Medulla oblongata (tissue), 1 donor: ENCODE results near the gene SLC9A3.

Experiments used
- DNase-seq: peaks from one replicate; pipeline ENCODE4 v3.0.0-alpha.2; 2015; ENCODE audit errors: extremely low spot score

Gene SLC9A3

DNA sequence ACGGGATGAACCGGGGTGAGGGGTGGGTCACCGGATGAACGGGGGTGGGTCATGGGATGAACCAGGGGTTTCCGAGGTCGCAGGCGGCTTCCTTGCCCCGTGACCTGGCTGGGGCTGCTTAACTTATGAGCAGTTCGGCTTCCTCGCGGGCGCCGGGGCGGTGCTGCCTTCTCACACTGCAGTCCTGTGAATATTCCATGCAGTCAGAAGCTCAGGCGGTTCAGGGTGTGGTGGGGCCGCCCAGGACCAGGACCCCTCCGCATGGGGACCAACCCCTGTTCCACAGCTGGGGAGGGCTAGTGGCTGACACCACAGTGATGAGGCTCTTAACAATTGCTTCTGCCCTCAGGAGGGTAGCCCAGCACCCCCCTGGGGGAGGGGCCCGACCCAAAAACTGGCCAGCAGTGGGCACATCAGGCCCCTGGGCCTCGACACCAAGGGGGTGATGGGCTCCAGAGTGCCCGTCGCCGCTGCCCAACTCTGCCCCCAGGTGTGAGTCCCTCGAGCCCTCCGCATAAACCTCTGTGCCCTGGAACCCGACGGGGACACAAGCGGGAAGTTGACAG, 30.9 kb upstream of the SLC9A3 start:
- DNase-seq, result no peak

DNA sequence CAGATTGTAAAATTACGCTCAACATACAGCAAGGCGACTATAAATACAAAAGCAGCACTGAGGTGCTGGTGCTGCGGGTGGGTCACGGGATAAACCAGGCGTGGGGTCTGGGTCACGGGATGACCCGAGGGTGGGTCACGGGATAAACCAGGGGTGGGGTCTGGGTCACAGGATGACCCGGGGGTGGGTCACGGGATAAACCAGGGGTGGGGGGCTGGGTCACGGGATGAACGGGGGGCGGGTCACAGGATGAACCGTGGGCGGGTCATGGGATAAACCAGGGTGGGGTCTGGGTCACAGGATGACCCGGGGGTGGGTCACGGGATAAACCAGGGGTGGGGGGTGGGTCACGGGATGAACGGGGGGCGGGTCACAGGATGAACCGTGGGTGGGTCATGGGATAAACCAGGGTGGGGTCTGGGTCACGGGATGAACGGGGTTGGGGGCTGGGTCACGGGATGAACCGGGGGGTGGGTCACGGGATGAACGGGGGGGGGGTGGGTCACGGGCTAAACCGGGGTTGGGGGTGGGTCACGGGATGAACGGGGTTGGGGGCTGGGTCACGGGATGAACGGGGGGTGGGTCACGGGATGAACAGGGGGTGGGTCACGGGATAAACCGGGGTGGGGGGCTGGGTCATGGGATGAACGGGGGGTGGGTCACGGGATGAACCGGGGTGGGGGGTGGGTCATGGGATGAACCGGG, 30.2 kb upstream of the SLC9A3 start:
- no peak for DNase-seq

- no peak for DNase-seq
Observed at GRCh38 chr5:553874-554273, 29.6 kb upstream of the SLC9A3 start.

GRCh38 chr5:551406-551805, 27.2 kb upstream of the SLC9A3 start:
- DNase-seq, result no peak

DNA sequence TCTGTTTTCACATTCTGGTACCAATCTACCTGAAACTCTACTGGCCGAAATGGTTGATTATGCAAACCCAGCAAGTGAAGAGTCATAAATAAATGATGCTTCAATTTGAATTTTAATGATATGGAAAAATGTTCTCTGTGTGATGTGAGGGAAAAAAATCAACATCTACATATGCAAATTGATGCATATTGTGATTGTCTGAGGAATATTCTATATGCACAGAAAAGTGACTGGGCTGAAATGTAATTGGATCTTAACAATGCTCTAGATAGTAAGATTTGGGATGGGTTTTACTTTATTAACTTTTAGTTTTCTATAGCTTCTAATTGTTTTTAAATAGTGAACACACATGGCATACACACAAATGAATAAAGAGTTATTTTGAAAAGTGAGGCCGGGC, 25.0 kb upstream of the SLC9A3 start:
- DNase-seq, result no peak

GRCh38 chr5:548256-548655, 24.0 kb upstream of the SLC9A3 start:
- DNase-seq, result no peak

GRCh38 chr5:547086-547924, 23.1 kb upstream of the SLC9A3 start:
- DNase-seq, result no peak

- DNase-seq, result no peak
Observed at GRCh38 chr5:546376-546908, 22.2 kb upstream of the SLC9A3 start.

DNA sequence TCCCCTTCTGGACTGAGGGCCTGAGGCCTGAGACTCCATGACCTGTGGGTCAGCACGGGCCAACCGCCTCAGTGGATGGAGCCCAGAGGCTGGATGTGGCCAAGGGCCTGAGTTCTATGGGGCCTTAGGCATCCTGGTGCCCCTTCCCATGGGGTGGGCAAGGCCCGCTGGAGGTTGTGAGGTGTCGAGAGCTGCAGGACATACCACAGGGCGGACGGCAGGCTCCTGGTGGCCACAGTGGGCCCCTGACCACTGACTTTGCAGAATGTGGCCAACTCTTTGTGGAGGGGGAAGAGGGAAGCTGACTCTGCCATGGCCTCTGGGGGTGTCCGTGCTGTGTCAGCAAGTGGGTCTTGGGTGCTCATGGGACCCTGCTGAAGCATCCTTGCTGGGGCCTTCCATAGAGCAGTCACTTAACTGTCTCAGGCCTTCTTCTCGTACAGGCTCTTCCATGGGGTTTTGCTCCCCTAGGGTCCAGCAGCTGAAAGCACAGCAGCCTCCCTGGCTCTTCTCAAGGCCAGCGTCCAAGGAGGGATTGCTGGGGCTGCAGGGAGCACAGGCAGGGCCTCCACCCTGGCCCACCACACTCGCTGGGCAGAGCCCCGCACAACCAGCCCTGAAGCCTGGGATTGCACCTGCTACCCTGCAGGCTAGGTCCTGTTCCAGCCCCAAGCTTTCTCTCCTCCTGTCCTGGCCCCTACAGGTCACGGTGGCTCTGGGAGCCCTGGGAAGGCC, 21.6 kb upstream of the SLC9A3 start:
- no peak for DNase-seq

GRCh38 chr5:544675-545355, 20.6 kb upstream of the SLC9A3 start:
- DNase-seq, result no peak

- peak; percentile 59 for DNase-seq
Observed at GRCh38 chr5:543755-544674, 19.8 kb upstream of the SLC9A3 start.

- no peak for DNase-seq
Observed at GRCh38 chr5:543351-543750, 19.1 kb upstream of the SLC9A3 start.

DNA sequence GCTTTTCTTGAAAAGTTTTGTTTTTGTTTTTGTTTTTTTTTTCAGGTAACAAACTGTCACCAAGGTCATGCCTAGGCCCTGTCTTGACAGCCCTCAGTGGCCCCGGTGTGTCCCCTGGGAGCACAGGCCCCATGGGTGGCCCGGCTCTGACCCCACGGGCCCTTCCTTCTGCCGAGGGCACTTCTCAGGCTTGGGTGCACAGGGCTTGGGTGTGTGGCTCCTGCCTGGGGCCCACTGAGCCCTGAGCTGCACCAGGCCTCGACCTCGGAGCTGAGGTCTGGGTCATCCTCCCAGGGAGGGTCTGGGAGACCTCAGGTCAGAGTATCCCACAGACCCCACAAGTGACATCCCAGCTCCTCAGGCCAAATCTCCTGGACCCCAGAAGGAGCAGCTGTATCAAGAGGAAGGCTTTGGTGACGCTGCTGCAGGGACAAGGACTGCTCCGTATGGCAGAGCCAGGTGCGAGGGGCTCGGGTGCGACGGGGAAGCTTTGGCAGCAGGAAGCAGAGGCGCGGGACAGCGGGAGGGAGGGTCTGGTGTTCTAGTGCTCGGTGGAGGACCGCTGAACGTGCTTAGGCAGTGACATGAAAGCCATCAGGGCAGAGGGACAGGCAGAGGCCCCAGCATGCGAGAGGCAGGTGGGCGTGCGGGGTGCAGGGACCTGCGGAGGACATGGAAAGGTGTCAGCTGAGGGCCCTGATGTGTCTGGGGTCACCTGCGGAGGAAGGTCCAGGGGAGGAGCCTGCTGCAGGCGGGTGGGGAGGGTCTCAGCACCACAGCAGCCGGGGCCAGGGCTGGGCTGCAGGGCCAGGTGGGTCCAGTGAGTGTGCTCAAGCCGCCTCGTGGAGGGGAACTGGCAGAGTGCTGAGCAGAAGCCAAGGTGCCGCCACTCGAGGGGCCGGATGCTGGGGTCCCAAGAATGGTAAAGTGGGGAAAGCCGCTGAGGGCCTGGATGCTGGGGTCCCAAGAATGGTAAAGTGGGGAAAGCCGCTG, 18.4 kb upstream of the SLC9A3 start:
- no peak for DNase-seq

- DNase-seq, result no peak
Observed at GRCh38 chr5:541539-542318, 17.5 kb upstream of the SLC9A3 start.

GRCh38 chr5:540906-541538, 16.8 kb upstream of the SLC9A3 start:
- DNase-seq, result no peak

DNA sequence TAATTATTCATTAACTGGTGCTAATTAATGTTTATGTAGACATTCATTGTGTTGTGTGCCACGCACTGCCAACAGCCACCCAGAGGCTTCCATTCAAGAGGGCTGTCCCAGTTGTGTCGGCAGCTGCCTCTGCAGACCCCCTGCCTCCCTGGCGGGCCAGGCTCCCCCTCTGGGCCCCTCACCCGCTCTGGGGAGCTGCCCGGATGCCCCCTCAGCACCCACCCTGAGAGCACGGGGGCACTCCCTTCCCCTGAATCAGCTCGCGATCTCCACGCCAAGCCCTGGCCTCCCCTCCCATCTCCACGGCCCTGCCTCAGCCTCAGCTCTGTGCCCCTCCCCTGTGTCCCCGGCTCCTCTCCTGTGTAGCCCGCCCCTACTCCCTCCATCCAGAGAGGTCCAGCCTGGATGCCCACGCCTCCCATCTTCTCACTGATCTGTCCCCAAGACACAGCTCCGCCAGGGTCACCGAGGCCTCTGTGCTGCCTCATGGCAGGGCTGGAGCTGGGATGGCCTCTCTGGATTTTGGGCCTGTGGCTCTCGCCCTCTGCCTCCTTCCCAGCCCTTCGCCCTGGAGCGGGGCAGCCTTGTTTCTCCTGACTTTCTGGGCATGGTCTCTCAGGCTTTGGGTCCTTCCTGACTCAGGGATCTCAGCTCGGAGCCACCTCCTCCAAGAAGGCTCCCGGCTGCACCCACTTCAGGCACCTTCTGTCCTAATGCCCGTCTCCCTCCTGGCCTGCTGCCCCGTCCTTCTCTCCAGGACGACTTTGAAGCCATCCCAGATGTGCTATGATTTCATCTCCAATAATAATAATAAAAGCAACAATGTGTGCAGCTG, 16.0 kb upstream of the SLC9A3 start:
- DNase-seq, result no peak
